GM18907 (cell line): ENCODE results near the gene LYPD3.

Source experiments
- ATAC-seq: cut with Tn5 transposase; IDR thresholded peaks from one replicate; pipeline ENCODE4 v1.9.1; 2021; ENCODE audit warnings: mild to moderate bottlenecking, moderate library complexity; ENCODE audit not compliant: unreplicated experiment

LYPD3 gene

GRCh38 chr19:43486412-43486811 is 21.0 kb upstream of the LYPD3 start:
- ATAC-seq: no peak

GRCh38 chr19:43485951-43486350 is 20.5 kb upstream of the LYPD3 start:
- ATAC-seq: no peak

DNA sequence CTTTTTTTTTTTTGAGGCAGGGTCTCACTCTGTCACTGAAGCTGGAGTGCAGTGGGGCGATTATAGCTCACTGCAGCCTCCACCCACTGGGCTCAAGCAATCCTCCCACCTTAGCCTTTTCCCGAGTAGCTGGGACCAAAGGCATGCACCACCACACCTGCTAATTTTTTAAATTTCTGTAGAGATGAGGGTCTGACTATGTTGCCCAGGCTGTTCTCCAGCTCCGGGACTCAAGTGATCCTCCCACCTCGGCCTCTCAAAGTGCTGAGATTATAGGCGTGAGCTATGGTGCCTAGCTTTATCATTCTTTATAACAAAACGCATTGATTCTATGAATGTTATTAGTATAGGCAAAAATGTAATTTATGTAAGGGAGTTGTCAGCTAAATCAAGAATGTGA is 17.9 kb upstream of the LYPD3 start:
- ATAC-seq: no peak

- ATAC-seq: no peak
These were observed 16.8 kb upstream of the LYPD3 start for GRCh38 chr19:43482193-43482592.

- ATAC-seq: no peak
These were observed 16.3 kb upstream of the LYPD3 start for GRCh38 chr19:43481701-43482100.

DNA sequence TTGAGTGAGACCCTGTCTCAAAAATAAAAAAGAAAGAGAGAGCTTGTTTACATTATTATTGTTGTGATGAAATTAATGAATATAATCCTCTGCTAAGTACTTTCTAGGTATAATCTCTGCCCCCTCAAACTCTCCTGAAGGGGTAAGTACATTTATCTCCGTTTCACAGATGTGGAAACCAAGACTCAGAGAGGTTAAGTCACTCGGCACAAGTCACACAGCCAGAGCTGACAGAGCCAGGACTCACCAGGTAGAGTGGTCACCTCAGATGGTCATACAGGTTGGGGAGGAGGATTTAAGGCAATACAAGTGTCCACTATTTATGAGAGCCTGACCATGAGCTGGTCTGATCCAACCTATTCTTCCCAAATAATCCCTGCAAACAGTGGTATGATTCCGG is 15.2 kb upstream of the LYPD3 start:
- no peak for ATAC-seq

- no peak for ATAC-seq
These were observed 14.7 kb upstream of the LYPD3 start for GRCh38 chr19:43479961-43480561.

- ATAC-seq: no peak
These were observed 13.8 kb upstream of the LYPD3 start for GRCh38 chr19:43479226-43479625.

DNA sequence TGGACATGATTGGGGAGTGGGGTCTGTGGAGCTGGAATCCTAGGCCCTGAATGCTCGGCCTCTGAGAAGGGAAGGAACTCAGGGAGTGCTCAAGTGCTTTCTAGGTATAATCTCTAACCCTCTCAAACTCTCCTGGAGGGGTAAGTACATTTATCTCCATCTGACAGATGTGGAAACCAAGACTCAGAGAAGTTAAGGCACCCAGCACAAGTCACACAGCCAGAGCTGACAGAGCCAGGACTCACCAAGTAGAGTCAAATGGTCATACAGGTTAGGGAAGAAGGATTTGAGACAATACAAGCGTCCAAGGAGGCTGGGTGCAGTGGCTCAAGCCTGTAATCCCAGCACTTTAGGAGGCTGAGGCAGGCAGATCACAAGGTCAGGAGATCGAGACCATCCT is 12.9 kb upstream of the LYPD3 start:
- no peak for ATAC-seq

DNA sequence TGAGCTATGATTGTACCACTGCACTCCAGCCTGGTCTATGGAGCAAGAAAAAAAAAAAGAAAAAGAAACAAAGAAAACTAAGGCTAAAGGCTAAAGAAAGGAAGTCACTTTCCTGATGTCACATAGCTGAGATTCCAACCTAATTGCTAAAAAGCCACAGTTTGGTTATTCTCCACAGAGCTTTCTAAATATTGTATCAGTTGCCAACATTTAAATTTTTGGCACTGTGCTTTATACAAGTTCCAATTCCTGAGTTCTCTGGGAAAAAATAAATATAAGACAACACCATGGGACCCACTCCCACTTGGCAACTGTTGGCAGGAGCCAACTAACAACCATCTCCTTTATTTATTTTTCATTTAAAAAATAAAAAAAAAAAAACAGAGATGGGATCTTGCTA is 11.2 kb upstream of the LYPD3 start:
- no peak for ATAC-seq

DNA sequence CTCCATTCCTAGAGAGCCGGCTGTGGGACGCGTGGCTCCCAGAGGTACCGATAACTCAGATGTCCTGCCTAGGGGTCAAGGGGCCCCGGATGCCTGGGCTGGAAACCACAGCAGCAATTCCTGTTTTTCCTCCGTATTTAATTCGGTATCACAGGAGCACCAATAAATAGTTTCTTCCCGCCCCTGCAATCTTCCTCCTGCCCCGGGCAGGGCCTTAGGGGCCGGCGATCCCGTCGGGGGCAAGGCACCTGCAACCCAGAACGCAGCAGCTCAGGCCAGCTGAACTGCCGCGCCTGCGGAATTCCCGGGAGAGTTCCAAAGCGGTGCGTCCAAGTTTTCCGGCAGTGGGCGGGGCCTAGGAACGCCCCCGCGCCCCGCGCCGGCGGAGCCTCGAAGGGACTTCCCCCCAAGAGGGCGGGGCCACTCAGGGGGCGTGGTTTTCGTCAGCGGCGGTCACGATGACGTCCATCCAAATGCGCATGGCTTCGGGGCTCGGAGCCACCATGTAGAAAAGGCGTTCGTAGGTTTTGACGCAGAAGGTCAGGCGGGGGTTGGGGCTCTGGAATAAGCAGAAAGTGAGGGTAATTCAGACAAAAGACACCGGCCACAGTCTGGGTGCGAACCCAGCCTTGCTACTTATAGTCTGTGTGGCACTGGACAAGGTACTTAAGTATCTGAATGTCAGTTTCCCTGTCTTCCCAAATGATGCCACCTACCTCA is 9.7 kb upstream of the LYPD3 start:
- ATAC-seq: peak; percentile 77

- ATAC-seq: no peak
These were observed 9.1 kb upstream of the LYPD3 start for GRCh38 chr19:43474487-43474886.

DNA sequence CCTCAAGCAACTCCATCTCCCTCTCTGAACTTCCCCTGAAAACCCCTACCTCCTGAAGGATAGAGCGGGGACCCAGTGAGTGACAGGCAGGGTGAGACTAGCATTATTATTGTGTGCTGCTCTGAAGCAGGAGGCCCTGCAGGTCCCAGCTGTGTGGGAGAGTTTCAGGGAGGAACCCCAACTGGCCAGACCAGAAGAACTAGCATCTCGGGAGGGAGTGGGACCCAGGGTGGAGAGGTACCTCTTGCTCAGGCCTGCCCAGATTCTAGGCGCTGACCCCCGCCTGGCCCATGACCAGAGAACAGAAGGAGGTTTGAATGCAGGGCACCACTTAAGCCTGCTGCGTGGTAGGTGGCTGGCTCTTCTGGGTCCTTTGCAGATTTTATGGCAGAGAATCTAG is 5.7 kb upstream of the LYPD3 start:
- ATAC-seq: no peak

DNA sequence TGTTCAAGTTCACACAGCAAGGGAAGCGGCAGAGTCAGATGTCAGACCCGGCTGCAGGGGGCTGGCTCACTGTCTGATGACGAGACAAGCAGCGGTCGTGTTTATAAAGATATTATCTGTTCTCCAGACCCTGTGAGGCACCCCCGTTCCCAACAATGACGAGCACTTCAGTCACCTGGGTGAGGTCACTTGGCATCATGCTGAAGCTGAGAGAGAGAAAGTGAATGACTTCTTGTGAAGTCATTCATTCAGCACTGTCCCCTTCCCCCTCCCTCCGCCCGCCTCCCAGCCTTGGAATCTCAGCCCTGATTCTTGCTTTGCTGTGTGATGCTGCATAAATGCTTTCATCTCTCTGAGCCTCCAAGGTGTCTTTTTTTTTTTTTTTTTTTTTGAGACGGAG is 4.9 kb upstream of the LYPD3 start:
- ATAC-seq: no peak

DNA sequence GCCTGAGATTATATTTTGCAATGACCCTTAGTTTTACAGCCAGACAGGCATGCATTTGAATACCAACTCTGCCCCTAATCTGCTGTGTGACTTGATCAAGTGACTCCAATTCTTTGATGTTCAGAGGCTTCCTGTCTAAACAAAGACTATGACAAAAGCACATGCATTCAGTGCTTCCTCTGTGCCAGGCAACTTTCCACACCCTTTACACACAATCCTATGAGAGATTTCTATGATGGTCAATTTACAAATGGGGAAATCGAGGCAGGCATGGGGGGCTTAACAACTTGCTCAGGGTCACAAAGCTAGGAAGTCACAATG is 3.7 kb upstream of the LYPD3 start:
- no peak for ATAC-seq

DNA sequence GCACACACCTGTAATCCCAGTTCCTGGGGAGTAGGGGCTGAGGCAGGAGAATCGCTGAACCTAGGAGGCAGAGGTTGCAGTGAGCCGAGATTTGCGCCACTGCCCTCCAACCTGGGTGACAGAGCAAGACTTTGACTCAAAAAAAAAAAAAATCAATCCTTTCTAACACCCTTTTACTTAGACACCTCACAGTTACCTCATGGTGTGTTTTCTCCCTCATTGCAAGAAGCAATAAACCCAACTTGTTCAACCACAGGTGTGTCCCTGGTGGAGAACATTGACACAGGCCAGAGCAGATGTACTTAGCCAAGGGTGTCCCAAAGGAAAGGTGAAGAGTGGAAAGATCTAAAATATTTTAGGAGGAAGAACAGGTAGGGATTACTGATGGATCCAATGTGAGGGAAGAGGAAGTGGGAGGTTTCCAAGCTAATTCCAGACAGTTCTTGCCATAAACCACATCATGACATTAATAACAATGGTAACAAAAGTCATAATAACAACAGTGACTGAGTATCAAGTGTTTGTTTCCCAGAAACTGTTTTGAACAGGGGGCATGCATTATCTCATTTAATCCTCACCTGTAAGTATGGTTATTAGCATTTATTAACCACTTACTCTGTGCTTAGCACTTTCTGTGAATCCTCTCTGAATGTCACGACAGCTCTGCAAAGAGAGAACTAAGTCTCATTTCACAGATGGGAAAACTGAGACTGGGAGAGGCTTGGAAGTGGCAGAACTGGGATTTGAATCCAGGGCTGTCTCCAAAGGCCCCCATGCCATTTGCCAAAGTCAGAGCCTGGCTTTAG is 3.1 kb upstream of the LYPD3 start:
- ATAC-seq: no peak

GRCh38 chr19:43467730-43468129 is 2.3 kb upstream of the LYPD3 start:
- ATAC-seq: no peak

DNA sequence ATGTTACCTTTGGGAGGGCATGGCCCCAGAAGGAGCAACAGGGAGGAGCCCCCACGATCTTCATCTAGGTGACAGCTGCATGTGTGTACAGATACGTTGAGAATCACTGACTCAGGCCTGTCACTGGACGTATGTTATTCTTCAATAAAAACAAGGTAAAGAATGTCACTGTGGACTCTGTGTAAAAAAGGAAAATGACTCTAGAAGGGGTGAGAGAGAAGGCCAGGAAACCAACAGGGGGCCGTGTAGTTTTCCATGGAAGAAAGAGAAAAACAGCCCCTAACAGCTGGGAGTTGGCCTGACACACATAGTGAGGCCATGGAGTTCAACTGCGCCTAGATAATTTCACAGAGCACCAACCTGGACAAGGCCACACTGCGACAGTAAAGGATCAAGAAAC is 1.9 kb upstream of the LYPD3 start:
- no peak for ATAC-seq

DNA sequence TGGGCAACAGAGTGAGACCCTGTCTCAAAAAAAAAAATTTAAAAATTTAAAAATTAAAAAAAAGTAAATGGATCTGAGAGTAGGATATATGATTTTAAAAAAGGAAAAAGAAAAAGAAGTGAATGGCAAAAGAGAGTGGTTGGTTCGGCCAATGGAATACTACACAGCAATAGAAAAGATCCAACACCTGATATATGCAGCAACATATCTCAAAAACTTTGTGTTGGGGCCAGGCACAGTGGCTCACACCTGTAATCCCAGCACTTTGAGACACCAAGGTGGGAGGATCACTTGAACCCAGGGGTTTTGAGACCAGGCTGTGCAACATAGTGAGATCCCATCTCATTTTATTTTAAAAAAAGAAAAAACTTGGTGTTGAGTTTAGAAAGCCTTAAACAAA is 1.4 kb upstream of the LYPD3 start:
- ATAC-seq: no peak

DNA sequence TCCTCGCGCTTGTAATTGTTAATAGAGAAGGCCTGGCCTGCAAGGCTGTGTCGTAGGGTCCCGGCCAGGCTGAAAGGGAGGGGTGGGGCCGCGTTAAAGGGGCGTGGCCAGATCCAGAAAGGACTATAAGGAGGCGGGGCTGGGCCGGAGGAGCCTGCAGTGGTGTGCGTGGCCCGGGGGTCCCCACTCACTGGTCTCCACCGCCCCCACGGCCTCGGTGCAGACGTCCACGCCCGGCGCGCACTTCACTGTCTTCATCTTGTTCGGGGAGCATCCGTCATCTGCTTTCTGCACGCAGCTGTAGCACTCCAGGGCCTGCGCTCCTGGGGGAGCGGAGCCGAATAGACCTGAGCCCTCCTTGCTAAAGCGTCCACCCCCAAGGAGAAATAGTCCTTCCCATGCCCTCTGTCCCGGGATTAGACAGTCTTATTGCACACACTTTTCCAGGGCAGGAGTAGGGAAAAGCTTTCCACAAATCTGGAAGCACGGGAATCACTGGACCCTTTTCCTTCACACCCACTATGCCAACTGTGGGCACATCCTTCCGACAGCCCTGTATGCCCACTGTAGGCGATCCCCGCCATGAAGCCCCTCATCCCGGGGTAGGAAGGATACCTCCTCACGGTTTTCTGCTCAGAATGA is 1.2 kb downstream of the LYPD3 start:
- no peak for ATAC-seq

DNA sequence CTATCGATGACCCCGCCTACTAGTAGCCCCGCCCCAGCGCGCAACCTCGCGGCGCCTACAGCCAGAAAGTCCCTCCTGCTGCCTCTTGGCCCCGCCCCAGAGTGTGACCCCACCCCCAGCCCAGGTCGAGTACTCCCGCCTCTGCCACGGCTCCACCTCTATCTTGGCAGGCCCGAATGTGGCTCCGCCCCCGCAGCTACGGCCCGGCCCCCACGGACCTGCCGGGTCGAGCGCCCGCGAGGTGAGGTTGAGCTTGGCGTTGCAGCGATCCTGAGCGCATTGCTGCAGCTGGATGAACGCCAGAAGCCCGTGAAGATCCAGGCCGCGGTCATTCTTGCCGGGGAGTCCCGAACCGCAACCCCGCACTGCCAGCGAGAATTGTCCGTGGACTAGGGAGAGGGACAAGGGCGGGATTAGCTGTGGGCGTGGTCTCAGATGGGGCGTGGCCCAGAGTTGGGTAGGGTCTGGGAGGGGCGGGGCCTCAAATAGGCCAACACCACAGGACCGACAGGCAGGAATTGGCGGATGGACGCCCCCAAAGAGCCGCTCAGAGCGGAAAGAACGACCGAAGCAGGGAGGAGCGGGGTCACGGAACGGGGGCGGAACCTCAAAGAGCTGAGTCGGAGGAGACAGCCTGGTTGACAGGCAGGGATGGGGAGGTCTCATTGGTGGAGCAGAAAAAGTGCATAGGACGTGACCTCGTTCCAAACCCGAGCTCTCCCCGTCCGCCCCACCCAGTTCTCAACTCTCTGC is 1.9 kb downstream of the LYPD3 start:
- peak; percentile 86 for ATAC-seq
